NCI-H2171 (cell line): ENCODE measurements around the gene SGK1.

Source experiments
- DNase-seq: peaks from one replicate; lab custom pipeline; 2025; lab: John Stamatoyannopoulos, UW

SGK1 gene

GRCh38 chr6:134317471-134318131, at the start of gene SGK1:
SGK1 (minus strand) TSS chr6:134318112; CDS start chr6:134317460, 652 bp downstream.
- DNase-seq = peak; percentile 57

- DNase-seq = no peak
These were observed 45.6 kb upstream of the SGK1 start for GRCh38 chr6:134363323-134364039.

- no peak for DNase-seq
These were observed 43.1 kb upstream of the SGK1 start for GRCh38 chr6:134361011-134361410.

GRCh38 chr6:134359302-134359701, 41.4 kb upstream of the SGK1 start:
- no peak for DNase-seq

- DNase-seq = no peak
These were observed 40.4 kb upstream of the SGK1 start for GRCh38 chr6:134358320-134358719.

GRCh38 chr6:134357022-134357487, 39.1 kb upstream of the SGK1 start:
- DNase-seq = no peak

GRCh38 chr6:134356405-134356804, 38.5 kb upstream of the SGK1 start:
- no peak for DNase-seq

GRCh38 chr6:134352786-134353480, 35.0 kb upstream of the SGK1 start:
- DNase-seq = no peak

- no peak for DNase-seq
These were observed 33.9 kb upstream of the SGK1 start for GRCh38 chr6:134351615-134352474.

- no peak for DNase-seq
These were observed 30.2 kb upstream of the SGK1 start for GRCh38 chr6:134347885-134348805.

- no peak for DNase-seq
These were observed 29.1 kb upstream of the SGK1 start for GRCh38 chr6:134346932-134347545.

- DNase-seq = no peak
These were observed 27.9 kb upstream of the SGK1 start for GRCh38 chr6:134345789-134346188.

- no peak for DNase-seq
These were observed 25.2 kb upstream of the SGK1 start for GRCh38 chr6:134343066-134343465.

- no peak for DNase-seq
These were observed 24.2 kb upstream of the SGK1 start for GRCh38 chr6:134341999-134342567.

- no peak for DNase-seq
These were observed 22.5 kb upstream of the SGK1 start for GRCh38 chr6:134340179-134340975.

GRCh38 chr6:134339216-134339615, 21.3 kb upstream of the SGK1 start:
- DNase-seq = no peak

- no peak for DNase-seq
These were observed 13.3 kb upstream of the SGK1 start for GRCh38 chr6:134331256-134331655.

- DNase-seq = no peak
These were observed 12.6 kb upstream of the SGK1 start for GRCh38 chr6:134330555-134330954.

GRCh38 chr6:134328792-134329191, 10.9 kb upstream of the SGK1 start:
- DNase-seq = no peak
